GM19438 (cell line): ENCODE data around the gene PACC1.
"Not testable (repeated sequence)": the region's sequence is repeated elsewhere in the genome, so short reads cannot be mapped to it uniquely, and the experiment has no call there.

Source experiments
- ATAC-seq: cut with Tn5 transposase; IDR thresholded peaks from one replicate; pipeline ENCODE4 v1.9.1; 2021; ENCODE audit warnings: low read depth; ENCODE audit not compliant: unreplicated experiment

The PACC1 gene

DNA sequence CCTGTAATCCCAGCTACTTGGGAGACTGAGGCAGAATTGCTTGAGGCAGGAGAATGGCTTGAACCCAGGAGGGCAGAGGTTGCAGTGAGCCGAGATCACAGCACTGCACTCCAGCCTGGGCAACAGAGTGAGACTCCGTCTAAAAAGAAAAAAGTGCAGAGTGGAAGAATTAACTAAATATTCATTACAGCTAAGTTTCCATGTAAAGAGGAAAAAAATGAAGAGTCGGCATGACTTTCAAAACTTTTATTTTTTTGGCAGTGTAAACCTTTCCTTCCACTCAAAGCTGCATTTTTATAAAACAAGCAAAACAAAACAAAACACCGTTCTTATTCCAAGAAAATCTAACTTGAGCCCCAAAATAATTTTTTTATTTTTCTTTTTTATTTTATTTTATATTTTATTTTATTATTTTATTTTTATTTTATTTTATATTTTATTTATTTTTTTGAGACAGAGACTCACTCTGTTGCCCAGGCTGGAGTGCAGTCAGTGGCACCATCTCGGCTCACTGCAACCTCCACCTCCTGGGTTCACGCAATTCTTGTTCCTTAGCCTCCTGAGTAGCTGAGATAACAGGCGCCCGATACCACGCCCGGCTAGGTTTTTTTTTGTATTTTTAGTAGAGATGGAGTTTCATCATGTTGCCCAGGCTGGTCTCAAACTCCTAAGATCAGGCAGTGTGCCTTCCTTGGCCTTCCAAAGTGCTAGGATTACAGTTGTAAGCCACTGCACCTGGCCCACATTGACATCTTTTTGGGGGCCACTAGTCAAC, 62.9 kb downstream of the PACC1 start:
- no peak for ATAC-seq

DNA sequence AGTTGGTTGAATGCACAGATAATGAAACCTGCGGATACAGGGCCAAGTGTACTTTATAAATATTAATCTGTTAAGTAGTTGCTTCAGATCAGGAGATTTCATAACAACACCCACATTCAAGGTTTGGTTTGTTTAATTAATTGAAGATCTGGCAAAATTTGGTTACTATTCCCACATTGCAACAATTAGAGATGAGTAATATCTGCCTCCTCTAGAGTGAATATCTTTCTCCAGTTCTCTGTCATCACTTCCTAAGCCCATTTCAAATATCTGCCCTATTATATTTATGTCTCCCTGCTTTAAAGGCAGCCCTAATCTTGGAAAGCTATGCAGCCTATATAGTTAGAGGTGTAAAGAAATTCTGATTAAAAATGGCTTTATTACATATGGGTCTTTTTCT, 68.1 kb downstream of the PACC1 start:
- ATAC-seq = no peak

DNA sequence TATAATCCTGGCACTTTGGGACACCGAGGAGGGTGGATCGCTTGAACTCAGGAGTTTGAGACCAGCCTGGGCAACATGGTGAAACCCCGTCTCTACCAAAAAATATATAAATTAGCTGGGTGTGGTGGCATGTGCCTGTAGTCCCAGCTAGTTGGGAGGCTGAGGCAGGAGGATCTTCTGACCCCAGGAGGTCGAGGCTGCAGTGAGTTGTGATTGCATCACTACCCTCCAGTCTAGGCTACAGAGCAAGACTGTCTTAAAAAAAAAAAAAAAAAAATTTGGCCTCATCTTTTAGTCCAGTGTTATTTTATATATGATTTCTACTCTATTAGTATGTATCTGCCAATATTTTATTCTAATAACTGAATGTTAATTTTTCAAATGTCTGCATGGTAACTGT, 69.8 kb downstream of the PACC1 start:
- no peak for ATAC-seq

DNA sequence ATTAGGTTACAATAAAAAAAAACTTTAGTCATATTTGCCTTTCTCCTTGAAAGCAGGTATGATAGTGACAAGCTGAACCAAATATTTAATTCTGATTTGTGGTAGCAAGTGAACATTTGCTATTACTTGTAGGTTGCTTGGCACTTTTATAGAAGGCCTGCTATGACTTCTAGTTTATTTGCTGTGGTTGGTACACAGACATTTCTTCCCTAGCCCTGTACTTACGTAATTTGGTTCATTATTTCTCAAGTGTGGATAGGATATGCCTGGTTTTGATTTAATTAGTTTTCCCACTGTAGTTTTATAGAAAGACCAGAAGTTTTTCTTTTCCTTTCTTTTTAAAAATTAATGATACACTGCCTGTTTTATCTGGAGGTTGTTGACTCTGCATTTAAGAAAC, 73.6 kb downstream of the PACC1 start:
- no peak for ATAC-seq

DNA sequence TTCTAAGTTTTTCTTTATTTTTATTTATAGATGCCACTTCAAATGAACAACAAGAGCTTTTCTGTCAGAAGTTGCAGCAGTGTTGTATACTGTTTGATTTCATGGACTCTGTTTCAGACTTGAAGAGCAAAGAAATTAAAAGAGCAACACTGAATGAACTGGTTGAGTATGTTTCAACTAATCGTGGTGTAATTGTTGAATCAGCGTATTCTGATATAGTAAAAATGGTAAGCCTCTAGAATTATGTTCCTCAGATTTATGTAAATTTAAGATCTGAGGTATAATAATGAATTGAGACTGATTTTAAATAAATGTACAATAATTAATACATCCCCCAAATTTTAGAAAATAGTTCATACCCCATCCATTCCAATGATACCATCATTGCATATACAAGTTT, 85.6 kb downstream of the PACC1 start:
- ATAC-seq = no peak

DNA sequence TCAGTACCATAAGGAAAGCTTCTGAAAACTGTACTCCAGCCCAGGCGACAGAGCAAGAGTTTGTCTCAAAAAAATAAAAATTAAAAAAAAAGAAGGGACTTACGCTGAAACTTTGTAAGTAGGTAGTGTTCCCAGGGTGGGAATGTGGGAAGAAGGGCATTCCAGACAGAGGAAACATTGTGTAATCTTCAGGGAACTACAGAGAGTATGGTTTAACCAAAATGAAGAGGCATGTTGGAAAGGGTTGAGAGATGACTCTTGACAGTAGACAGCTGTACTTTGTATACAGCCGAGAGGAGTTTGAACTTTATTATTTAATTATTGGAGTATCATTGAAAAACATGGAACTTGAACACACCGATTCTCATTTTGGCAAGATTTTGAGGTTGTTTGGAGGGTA, 86.4 kb downstream of the PACC1 start:
- ATAC-seq = no peak

DNA sequence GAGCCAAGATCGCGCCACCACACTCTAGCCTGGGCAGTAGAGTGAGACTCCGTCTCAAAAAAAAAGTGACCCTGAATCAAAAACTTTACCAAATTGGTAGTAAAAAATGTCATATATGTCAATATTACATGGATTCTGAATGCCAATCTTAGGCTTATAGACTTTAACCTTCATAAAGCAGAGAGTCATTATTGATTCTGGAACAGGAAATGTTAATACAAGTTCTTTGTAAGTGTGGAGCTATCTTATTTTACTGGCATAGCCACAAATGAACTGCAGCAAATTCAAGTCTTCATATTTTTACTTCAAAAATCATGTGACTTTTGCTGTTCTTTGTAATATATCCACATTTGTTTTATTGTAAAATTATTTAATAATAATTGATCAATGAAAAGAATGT, 88.1 kb downstream of the PACC1 start:
- ATAC-seq = no peak

DNA sequence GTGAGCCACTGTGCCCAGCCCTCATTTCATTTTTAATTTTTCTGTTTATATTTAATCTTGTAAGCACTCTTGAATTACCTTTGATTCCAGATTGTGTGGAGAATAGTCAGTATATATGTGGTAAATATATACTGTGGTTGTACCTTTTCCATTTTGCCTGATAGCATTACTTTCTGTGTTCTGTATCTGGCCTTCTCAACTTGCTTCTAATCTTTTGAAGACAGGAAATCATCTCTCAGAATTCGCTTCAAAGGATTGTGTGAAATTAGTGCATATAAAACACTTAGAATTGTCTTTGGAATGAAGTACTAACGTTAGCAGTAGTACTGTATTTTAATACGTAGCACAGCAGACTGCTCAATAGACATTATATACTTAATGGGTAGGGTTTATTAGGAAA, 91.6 kb downstream of the PACC1 start:
- ATAC-seq = no peak

DNA sequence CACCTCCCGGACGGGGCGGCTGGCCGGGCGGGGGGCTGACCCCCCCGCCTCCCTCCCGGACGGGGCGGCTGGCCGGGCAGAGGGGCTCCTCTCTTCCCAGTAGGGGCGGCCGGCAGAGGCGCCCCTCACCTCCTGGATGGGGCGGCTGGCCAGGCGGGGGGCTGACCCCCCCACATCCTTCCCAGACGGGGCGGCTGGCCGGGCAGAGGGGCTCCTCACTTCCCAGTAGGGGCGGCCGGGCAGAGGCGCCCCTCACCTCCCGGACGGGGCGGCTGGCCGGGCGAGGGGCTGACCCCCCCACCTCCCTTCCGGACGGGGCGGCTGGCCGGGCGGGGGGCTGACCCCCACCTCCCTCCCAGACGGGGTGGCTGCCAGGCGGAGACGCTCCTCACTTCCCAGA, 93.7 kb downstream of the PACC1 start:
- ATAC-seq = not testable (repeated sequence)

DNA sequence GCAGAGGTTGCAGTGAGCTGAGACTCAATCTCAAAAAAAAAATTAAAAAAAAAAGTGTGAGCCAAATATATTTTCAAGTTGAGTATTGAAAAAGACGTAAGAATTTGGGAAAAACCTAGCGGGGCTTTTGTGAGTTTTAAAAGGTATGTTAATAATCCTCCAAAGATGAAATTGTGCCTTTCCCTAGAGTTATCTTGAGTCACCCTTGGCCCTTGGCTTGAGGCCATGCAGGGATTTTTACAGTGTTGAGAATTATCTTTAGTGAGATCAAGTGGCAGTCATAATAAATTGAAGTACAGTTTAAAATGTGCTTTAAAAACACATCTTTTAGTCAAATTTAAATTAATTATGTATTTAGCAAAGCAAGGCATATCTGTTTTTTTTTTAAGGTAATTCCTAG, 96.8 kb downstream of the PACC1 start:
- ATAC-seq = no peak

DNA sequence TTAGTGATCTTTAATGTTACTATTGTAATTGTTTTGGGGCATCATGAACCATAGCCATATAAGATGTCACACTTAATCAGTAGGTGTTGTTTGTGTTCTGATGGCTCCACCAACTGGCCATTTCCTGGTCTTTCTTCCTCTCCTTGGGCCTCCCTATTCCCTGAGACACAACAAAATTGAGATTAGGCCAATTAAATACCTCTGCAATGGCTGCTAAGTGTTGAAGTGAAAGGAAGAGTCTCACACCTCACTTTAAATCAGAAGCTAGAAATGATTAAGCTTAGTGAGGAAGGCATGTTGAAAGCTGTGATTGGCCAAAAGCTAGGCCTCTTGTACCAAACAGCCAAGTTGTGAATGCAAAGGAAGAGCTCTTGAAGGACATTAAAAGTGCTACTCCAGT, 98.8 kb downstream of the PACC1 start:
- no peak for ATAC-seq

DNA sequence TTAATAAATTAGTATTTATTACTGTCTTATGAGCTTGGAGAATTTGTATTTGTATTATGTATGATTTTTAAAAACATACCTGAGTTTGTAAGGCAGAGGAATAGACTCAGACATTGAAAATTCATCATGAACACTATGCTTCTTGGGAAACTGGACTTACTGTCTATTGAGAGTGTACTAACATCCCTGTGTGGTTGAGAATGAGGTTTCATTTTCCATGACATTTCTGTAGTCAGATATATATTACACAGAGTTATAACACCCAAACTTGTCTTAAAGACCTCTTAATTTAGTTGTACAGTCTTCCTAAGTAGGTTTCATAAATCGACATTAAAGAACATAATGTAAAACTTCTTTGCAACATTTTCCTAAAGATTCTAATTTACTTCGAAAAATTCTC, 99.5 kb downstream of the PACC1 start:
- ATAC-seq = no peak
